ENCODE results near the gene FBLN2. TPM values are rescaled to one million over a fixed set of nuclear protein-coding genes. Genes with fewer than 3 reads are reported as not detected.

The FBLN2 gene
- total RNA-seq, 4 donors from 2014 or later: 85.9 to 187 (median 117) TPM

DNA sequence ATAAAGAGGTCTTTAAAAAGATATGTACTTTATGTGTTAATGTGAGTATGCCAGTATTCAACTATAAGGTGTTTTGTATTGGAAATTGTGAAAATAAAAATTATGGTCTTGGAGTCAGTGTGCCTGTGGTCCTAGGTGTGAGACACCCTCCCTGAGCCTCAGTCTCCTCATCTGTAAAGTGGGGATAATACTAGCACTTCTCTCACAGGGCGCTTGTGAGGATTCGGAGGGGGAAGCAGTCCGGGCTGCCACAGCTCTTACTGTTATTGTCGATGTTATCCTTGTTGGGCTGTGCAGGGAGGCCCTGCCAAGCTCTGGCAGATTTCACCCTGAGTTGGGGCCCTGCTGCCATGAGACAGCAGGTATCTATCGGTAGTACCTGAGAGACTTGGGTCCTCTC, 26.7 kb upstream of the FBLN2 start:
- Histone ChIP-seq H3K9me3 (no peaks in the 10 kb centered on the region), H3K27me3 (peaks cover 6% of the 10 kb centered on the region), H3K4me1 (peaks cover 0 to 44% (median 27%) of the 10 kb centered on the region in 3 donors), H3K4me3 (no peak overlapping the region), H3K36me3 (no peaks in the 10 kb centered on the region), H3K27ac (no peak overlapping the region)
- ATAC-seq: no peak
- WGBS, 2 donors (ENCODE audit: low coverage in 1 of 2): 89 to 93% methylated on average over 3 of the region's 5 CpGs
- TF ChIP-seq EP300 (IDR thresholded peaks at IDR 0.05): no peak
- no peak for TF ChIP-seq POLR2AphosphoS5 (IDR thresholded peaks at IDR 0.05)
- TF ChIP-seq POLR2A (IDR thresholded peaks at IDR 0.05): no peak
- TF ChIP-seq, protein P1, sequence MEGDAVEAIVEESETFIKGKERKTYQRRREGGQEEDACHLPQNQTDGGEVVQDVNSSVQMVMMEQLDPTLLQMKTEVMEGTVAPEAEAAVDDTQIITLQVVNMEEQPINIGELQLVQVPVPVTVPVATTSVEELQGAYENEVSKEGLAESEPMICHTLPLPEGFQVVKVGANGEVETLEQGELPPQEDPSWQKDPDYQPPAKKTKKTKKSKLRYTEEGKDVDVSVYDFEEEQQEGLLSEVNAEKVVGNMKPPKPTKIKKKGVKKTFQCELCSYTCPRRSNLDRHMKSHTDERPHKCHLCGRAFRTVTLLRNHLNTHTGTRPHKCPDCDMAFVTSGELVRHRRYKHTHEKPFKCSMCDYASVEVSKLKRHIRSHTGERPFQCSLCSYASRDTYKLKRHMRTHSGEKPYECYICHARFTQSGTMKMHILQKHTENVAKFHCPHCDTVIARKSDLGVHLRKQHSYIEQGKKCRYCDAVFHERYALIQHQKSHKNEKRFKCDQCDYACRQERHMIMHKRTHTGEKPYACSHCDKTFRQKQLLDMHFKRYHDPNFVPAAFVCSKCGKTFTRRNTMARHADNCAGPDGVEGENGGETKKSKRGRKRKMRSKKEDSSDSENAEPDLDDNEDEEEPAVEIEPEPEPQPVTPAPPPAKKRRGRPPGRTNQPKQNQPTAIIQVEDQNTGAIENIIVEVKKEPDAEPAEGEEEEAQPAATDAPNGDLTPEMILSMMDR (IDR thresholded peaks at IDR 0.05): no peak

DNA sequence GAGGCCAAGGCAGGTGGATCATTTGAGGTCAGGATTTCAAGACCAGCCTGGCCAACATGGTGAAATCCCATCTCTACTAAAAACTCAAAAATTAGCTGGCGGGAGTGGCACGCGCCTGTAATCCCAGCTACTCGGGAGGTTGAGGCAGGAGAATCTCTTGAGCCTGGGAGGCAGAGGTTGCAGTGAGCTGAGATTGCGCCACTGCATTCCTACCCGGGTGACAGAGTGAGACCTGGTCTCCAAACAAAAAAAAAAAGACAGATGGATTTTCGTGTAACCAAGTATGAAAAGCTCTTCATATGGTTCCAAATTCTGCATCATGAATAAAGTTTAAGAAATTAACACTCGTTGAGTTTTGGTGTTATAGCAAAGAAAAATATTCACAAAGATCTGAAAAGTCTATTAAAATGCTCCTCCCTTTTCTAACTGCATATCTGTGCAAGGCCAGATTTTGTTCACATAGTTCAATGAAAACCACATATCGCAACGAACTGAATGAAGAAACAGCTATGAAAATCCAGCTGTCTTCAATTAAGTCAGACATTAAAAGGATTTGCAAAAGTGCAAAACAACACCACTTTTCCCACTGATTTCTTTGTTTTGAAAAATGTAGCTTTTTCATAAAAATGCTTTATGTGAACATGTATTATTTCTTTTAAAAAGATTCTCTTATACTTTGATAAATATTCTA, 23.8 kb upstream of the FBLN2 start:
- no peaks in the 10 kb centered on the region for H3K9me3 ChIP-seq
- ATAC-seq: peak; percentile 53
- H3K4me3 ChIP-seq: no peak overlapping the region
- H3K4me1 ChIP-seq: peaks cover 0 to 34% (median 17%) of the 10 kb centered on the region in 3 donors
- H3K36me3 ChIP-seq: no peaks in the 10 kb centered on the region
- H3K27me3 ChIP-seq: peaks cover 6% of the 10 kb centered on the region
- H3K27ac ChIP-seq: peak overlapping the region in 3 of 4 donors; percentile 42 to 60 (median 44)
- WGBS, 2 donors (ENCODE audit: low coverage in 1 of 2): 41 to 100% methylated on average over 1 to 4 of the region's 10 CpGs
- TF ChIP-seq EP300 (IDR thresholded peaks at IDR 0.05) (no peak), POLR2AphosphoS5 (IDR thresholded peaks at IDR 0.05) (no peak), POLR2A (IDR thresholded peaks at IDR 0.05) (no peak)
- TF ChIP-seq, protein P1 (IDR thresholded peaks at IDR 0.05): no peak

DNA sequence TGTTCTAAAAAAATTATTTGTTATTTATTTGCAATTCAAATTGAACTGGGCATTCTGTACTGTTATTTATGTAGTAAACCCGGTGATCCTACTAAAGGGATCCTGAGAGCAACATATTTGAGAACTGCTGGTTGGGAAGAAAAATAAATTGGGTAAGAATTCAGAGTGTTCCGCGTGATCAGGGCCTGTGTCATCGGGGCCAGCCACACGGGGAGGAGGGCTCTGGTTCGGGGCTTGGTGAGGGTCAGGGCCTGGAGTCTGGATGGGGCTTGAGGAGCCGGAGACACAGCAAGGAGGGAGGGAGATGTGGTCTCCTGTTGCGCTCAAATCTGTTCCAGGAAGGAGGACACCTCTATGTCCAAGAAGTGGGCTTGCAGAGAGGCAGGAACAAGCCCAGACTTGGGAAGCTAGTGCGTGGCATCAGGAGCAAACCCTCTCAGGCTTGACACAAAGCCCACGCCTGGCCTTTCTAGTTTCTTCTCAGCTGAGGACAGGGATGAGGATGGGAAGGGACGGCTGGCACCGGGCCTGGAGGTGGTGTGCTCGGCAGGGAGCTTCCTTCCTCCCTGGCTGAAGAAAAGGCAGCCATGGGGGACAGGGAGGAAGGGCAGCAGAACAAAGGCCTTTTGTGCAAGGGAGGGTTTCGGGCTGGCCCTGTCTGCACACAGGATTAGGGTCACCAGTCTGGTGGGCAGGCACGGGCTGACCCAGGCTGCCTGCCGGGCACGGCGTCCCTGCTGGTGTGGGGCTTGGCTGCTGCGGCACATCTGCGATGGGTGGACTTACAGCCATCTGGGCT, 22.9 kb upstream of the FBLN2 start:
- peak; percentile 61 for ATAC-seq
- H3K4me3 ChIP-seq: no peak overlapping the region
- H3K27me3 ChIP-seq: peaks cover 12% of the 10 kb centered on the region
- no peaks in the 10 kb centered on the region for H3K36me3 ChIP-seq
- H3K27ac ChIP-seq: peak overlapping the region in 3 of 4 donors; percentile 60 to 71 (median 60)
- no peaks in the 10 kb centered on the region for H3K9me3 ChIP-seq
- H3K4me1 ChIP-seq: peaks cover 0 to 34% (median 17%) of the 10 kb centered on the region in 3 donors
- WGBS, 2 donors (ENCODE audit: low coverage in 1 of 2): 68 to 70% methylated on average over 7 to 9 of the region's 20 CpGs
- TF ChIP-seq EP300 (IDR thresholded peaks at IDR 0.05) (no peak), POLR2AphosphoS5 (IDR thresholded peaks at IDR 0.05) (no peak), POLR2A (IDR thresholded peaks at IDR 0.05) (no peak)
- TF ChIP-seq, protein P1 (IDR thresholded peaks at IDR 0.05): no peak

DNA sequence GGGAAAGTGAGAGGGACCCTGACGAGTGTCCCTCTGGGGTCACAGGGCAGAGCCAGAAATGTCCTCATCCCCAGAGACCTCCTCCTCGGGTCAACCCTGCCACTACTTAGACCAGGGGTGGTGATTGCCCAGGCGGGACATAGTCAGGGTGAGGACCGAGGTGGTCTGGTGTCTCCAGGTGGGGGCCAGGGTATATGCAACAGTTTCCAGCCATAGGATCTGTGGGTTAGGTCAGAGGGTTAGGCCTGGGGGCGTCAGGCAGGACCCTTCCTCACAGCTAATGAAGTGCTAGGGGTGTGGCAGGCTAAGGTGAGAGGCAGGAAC, 22.3 kb upstream of the FBLN2 start:
- Histone ChIP-seq H3K4me3 (no peak overlapping the region), H3K9me3 (no peaks in the 10 kb centered on the region), H3K36me3 (no peaks in the 10 kb centered on the region), H3K27ac (peak overlapping the region in 3 of 4 donors; percentile 60 to 71 (median 60)), H3K27me3 (peaks cover 12% of the 10 kb centered on the region), H3K4me1 (peaks cover 0 to 34% (median 17%) of the 10 kb centered on the region in 3 donors)
- no peak for ATAC-seq
- TF ChIP-seq POLR2AphosphoS5 (IDR thresholded peaks at IDR 0.05): no peak
- no peak for TF ChIP-seq POLR2A (IDR thresholded peaks at IDR 0.05)
- TF ChIP-seq, protein P1 (IDR thresholded peaks at IDR 0.05): no peak
- TF ChIP-seq EP300 (IDR thresholded peaks at IDR 0.05): no peak
- no CpG with 5 or more reads among the region's 5 CpGs for WGBS, 2 donors (ENCODE audit: low coverage in 1 of 2)

Data from gastroesophageal sphincter (tissue), 4 donors.